Common myeloid progenitor, CD34-positive (primary cell): ENCODE results near the gene TRIM44.

Source experiments
- CTCF ChIA-PET: fragments of 350-600 bp; sonication (Branson Sonifier 250); formaldehyde crosslinking; loops from one replicate; lab custom pipeline; 2021; ENCODE audit warnings: antibody characterized with exemption; lab: Charles Lee
- POLR2A ChIA-PET: fragments of 350-600 bp; sonication (Branson Sonifier 250); formaldehyde crosslinking; loops from one replicate; lab custom pipeline; 2021; ENCODE audit warnings: antibody characterized with exemption; lab: Charles Lee
- DNase-seq, 3 donors: peaks; one replicate each; pipeline versions ENCODE4 v3.0.0 to v3.0.0-alpha.2; 2013
- H3K27ac ChIP-seq, 2 experiments: 1 replicate in 1 of 2; 2 replicates in 1 of 2; pipeline ENCODE4 v1.7.0; 2013; ENCODE audit warnings: inconsistent platforms in 2 of 2, low read length in 2 of 2, mild to moderate bottlenecking in 2 of 2, low read depth in 1 of 2, moderate library complexity in 1 of 2; ENCODE audit not compliant: severe bottlenecking in 2 of 2, insufficient read depth in 1 of 2, poor library complexity in 1 of 2
- H3K27me3 ChIP-seq, 5 experiments: replicated peaks in 2 of 5; 1 replicate in 3 of 5; 2 replicates in 2 of 5; pipeline versions ENCODE4 v1.6.1 to v1.7.0; 2013; ENCODE audit warnings: low read length in 4 of 5, mild to moderate bottlenecking in 2 of 5, moderate library complexity in 2 of 5, inconsistent platforms in 1 of 5; ENCODE audit not compliant: insufficient read depth in 5 of 5, control insufficient read depth in 4 of 5
- H3K36me3 ChIP-seq, 4 experiments: 1 replicate in 2 of 4; 2 replicates in 2 of 4; pipeline versions ENCODE4 v1.6.1 to v1.7.0; 2013; ENCODE audit warnings: low read length in 3 of 4, control low read depth in 1 of 4, mild to moderate bottlenecking in 1 of 4; ENCODE audit not compliant: control insufficient read depth in 4 of 4, insufficient read depth in 4 of 4
- H3K4me1 ChIP-seq, 4 experiments: 1 replicate in 3 of 4; 2 replicates in 1 of 4; pipeline versions ENCODE4 v1.6.1 to v1.7.1; 2013; ENCODE audit warnings: low read length in 3 of 4, mild to moderate bottlenecking in 3 of 4, control low read depth in 1 of 4, inconsistent platforms in 1 of 4, moderate library complexity in 1 of 4; ENCODE audit not compliant: control insufficient read depth in 4 of 4, insufficient read depth in 4 of 4; ENCODE audit errors: control extremely low read depth in 1 of 4
- H3K4me3 ChIP-seq, 7 experiments: 1 replicate in 4 of 7; 2 replicates in 3 of 7; pipeline versions ENCODE4 v1.5.1 to v1.7.0; 2013; ENCODE audit warnings: mild to moderate bottlenecking in 7 of 7, low read length in 6 of 7, moderate library complexity in 6 of 7, inconsistent platforms in 2 of 7, low read depth in 2 of 7, control low read depth in 1 of 7; ENCODE audit not compliant: insufficient read depth in 4 of 7, control insufficient read depth in 1 of 7; ENCODE audit errors: extremely low read depth in 1 of 7
- H3K9me3 ChIP-seq, 5 experiments: 1 replicate in 4 of 5; 2 replicates in 1 of 5; pipeline versions ENCODE4 v1.6.1 to v1.7.1; 2013; ENCODE audit warnings: low read length in 4 of 5, mild to moderate bottlenecking in 2 of 5, inconsistent platforms in 1 of 5, low read depth in 1 of 5, moderate library complexity in 1 of 5; ENCODE audit not compliant: control insufficient read depth in 4 of 5, insufficient read depth in 2 of 5; ENCODE audit errors: control extremely low read depth in 1 of 5
- WGBS: methylation state at CpG from one replicate; pipeline ENCODE4 v1.1.5; 2013; ENCODE audit not compliant: insufficient coverage; 5-methylcytosine and 5-hydroxymethylcytosine counted together

Gene TRIM44

DNA sequence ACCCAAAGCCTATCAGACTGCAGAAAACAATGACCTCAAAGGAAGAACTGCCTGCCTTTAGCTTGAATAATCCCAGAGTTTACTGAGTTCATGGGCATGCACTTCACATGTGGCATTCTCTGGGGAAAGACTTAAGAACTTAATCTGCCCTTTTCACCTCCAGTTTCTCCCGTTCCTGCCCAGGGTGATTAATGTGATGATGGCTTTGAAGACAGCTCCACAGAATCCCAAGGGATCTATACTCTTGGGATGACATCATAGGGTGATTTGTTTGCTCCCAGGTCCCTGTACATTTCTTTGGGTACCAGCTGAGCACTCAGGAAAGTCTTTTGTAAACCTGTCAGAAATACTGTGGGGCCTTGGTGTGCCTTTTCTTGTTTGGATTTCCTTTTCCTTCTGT lies 30.3 kb upstream of the TRIM44 start:
- POLR2A ChIA-PET, result no interaction called here
- no CpG with 5 or more reads among the region's 1 CpG for WGBS
- H3K9me3 ChIP-seq, result peaks cover 0 to 3% (median 0%) of the 10 kb centered on the region in 5 experiments
- H3K27ac ChIP-seq, result no peak overlapping the region
- H3K4me1 ChIP-seq, result peaks cover 2 to 8% (median 5%) of the 10 kb centered on the region in 4 experiments
- no peaks in the 10 kb centered on the region for H3K36me3 ChIP-seq
- DNase-seq, result no peak
- CTCF ChIA-PET, result no interaction called here
- H3K4me3 ChIP-seq, result no peak overlapping the region
- peaks cover 0 to 10% (median 5%) of the 10 kb centered on the region in 5 experiments for H3K27me3 ChIP-seq

DNA sequence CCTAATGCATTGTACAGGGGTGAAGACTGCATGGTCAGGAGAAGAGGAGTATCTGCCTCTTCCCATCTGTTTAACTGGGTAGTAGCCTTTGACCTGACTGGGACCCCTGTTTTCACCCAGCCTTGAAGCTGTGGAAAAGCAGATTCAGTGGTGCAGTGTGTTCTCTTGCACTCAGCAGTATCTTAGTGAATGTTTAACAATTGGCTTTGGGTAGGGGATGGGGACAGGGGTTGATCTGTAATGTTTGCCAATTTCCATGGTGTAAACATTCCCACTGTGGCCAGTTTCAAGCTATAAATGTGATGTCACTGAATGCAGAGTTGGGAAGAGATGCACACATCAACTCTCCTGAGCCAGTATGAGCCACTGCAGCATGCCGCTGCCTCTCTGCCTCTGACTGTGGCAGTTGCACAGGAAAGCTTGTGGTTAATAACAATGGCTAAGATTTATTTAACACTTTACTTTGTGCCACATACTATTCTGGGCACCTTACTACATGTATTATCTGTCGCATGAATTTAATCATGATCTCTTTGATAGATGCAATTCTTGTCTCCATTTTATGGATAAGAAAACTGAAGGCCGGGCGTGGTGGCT lies 28.6 kb upstream of the TRIM44 start:
- no peak overlapping the region for H3K27ac ChIP-seq
- no peaks in the 10 kb centered on the region for H3K9me3 ChIP-seq
- 58% methylated on average over 3 of the region's 4 CpGs for WGBS
- ChIA-PET CTCF (no interaction called here), POLR2A (no interaction called here)
- DNase-seq, result peak in 2 of 3 donors; percentile 21 to 63
- peaks cover 0 to 10% (median 5%) of the 10 kb centered on the region in 5 experiments for H3K27me3 ChIP-seq
- peaks cover 2 to 8% (median 5%) of the 10 kb centered on the region in 4 experiments for H3K4me1 ChIP-seq
- H3K36me3 ChIP-seq, result no peaks in the 10 kb centered on the region
- H3K4me3 ChIP-seq, result no peak overlapping the region

- ChIA-PET POLR2A (no interaction called here), CTCF (no interaction called here)
- Histone ChIP-seq H3K4me1 (peaks cover 2 to 8% (median 5%) of the 10 kb centered on the region in 4 experiments), H3K36me3 (no peaks in the 10 kb centered on the region), H3K9me3 (no peaks in the 10 kb centered on the region), H3K4me3 (no peak overlapping the region), H3K27ac (no peak overlapping the region), H3K27me3 (peaks cover 0 to 4% (median 0%) of the 10 kb centered on the region in 5 experiments)
- no peak for DNase-seq
- 100% methylated on average over 5 of the region's 6 CpGs for WGBS
Observed at GRCh38 chr11:35635933-35636332, 26.6 kb upstream of the TRIM44 start.

- no peaks in the 10 kb centered on the region for H3K36me3 ChIP-seq
- H3K4me3 ChIP-seq, result no peak overlapping the region
- H3K9me3 ChIP-seq, result no peaks in the 10 kb centered on the region
- no peaks in the 10 kb centered on the region for H3K4me1 ChIP-seq
- no peak for DNase-seq
- ChIA-PET POLR2A (no interaction called here), CTCF (interaction anchor here (0.6 kb wide), 1 partner anchor 154 kb away, joined by 3 read pairs; no protein-coding TSS in a partner anchor)
- WGBS, result 92% methylated on average over 5 of the region's 9 CpGs
- peaks cover 0 to 3% (median 0%) of the 10 kb centered on the region in 5 experiments for H3K27me3 ChIP-seq
- H3K27ac ChIP-seq, result no peak overlapping the region
Observed at GRCh38 chr11:35639591-35640179, 22.9 kb upstream of the TRIM44 start.

DNA sequence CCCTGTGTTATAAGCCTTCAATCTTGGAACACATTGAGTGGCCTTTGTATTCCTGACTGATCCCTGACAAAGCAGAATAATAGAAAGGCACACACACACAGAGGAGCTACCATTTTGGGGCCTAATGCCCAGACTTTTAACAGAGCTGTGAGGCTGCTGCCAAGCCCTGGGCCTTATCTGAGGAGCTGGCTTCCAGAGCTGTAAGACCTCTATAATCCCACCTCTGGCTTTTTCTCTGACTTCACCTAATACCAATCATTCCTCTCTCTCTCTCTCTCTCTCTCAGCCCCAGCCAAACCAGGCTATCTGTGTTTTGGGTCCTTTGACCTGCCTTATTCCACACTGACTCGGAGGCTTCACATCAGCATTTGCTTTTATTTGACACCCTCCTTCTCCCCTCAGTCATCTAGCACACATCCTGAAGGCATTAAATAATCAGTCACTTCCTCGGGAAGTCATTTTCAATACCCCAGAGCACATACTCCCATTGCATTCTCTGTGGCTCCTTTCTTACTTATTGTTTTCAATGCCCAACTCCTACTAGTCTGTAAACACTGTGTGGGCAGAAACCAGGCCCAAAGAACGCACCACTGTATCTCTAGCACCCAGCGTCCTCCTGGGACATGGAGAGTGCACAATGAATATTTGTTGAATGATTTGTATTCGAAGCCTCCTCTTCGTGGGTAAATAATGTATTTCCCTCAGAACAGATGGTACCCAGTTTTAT lies 21.2 kb upstream of the TRIM44 start:
- Histone ChIP-seq H3K9me3 (no peaks in the 10 kb centered on the region), H3K27ac (no peak overlapping the region), H3K27me3 (no peaks in the 10 kb centered on the region), H3K4me3 (no peak overlapping the region), H3K36me3 (no peaks in the 10 kb centered on the region), H3K4me1 (no peaks in the 10 kb centered on the region)
- no peak for DNase-seq
- 78% methylated on average over 5 of the region's 6 CpGs for WGBS
- CTCF ChIA-PET, result no interaction called here
- POLR2A ChIA-PET, result no interaction called here

GRCh38 chr11:35641964-35642363 lies 20.6 kb upstream of the TRIM44 start:
- H3K27ac ChIP-seq, result no peak overlapping the region

More at GRCh38 chr11:35641964-35642363, 20.6 kb upstream of the TRIM44 start:
- Histone ChIP-seq H3K36me3 (no peaks in the 10 kb centered on the region), H3K9me3 (no peaks in the 10 kb centered on the region), H3K4me1 (no peaks in the 10 kb centered on the region), H3K4me3 (no peak overlapping the region), H3K27me3 (no peaks in the 10 kb centered on the region)
- CTCF ChIA-PET, result no interaction called here
- POLR2A ChIA-PET, result no interaction called here
- WGBS, result 96% methylated on average over 3 of the region's 3 CpGs
- DNase-seq, result no peak
